ENCODE data around the gene ST7. TPM values are rescaled to one million over a fixed set of nuclear protein-coding genes. Genes with fewer than 3 reads are reported as not detected.
A peak's percentile ranks its signal among the peaks of the same experiment; 100 is the strongest.

The ST7 gene
- total RNA-seq, 1 experiment from 2014 or later: 12.9 TPM

GRCh38 chr7:117220836-117221235, 267.5 kb downstream of the ST7 start:
- Histone ChIP-seq H3T11ph (ENCODE audit: low read length) (no peak overlapping the region), H3K18ac (ENCODE audit: insufficient read length, low read depth, low read length) (no peak overlapping the region), H3K56ac (ENCODE audit: insufficient read length, low read depth, low read length) (no peak overlapping the region), H2BK5ac (ENCODE audit: insufficient read length, low read length) (no peak overlapping the region), H3K23ac (ENCODE audit: insufficient read length, low read depth, low read length) (no peak overlapping the region), H3K14ac (ENCODE audit: insufficient read depth, low read length) (no peak overlapping the region), H4K5ac (ENCODE audit: insufficient read length, low read depth, low read length) (no peak overlapping the region), H3K4me2 (ENCODE audit: insufficient read depth, insufficient read length, low read length) (no peak overlapping the region), H4K8ac (replicated peaks; ENCODE audit: insufficient read length, low read depth, low read length) (no peak overlapping the region), H3K79me1 (ENCODE audit: insufficient read depth, low read depth, low read length, poor library complexity, severe bottlenecking) (no peaks in the 10 kb centered on the region), H2BK120ac (ENCODE audit: low read depth, low read length, poor library complexity, severe bottlenecking) (no peak overlapping the region), H4K20me1 (ENCODE audit: control insufficient read depth, insufficient read depth, insufficient read length) (no peaks in the 10 kb centered on the region), H3K4me1 (ENCODE audit: insufficient read depth, low read length) (no peaks in the 10 kb centered on the region), H3K4ac (ENCODE audit: low read depth, low read length) (no peak overlapping the region), H3K27ac (ENCODE audit: insufficient read length, low read depth, low read length) (no peak overlapping the region), H2BK15ac (ENCODE audit: low read depth, low read length) (no peak overlapping the region), H4K91ac (ENCODE audit: insufficient read length, low read depth, low read length) (no peak overlapping the region), H2BK20ac (ENCODE audit: low read depth, low read length, poor library complexity, severe bottlenecking) (no peak overlapping the region), H3K79me2 (ENCODE audit: insufficient read depth, low read length) (no peaks in the 10 kb centered on the region), H3K23me2 (ENCODE audit: insufficient read length, low read depth, low read length, poor library complexity, severe bottlenecking) (no peaks in the 10 kb centered on the region), H3K9ac (ENCODE audit: extremely low read depth, insufficient read length, low read length) (no peak overlapping the region), H3K9me3 (ENCODE audit: control insufficient read depth, low read depth, low read length) (no peaks in the 10 kb centered on the region), H2AFZ (ENCODE audit: low read length) (no peak overlapping the region), H3K27me3 (ENCODE audit: insufficient read depth, low read length) (no peaks in the 10 kb centered on the region), H2BK12ac (ENCODE audit: insufficient read length, low read depth, low read length) (no peak overlapping the region), H2AK5ac (ENCODE audit: insufficient read length, low read length) (no peak overlapping the region)
- Mint-ChIP-seq H3K27ac (no peak overlapping the region), H3K9me3 (no peaks in the 10 kb centered on the region), H3K36me3 (ENCODE audit: insufficient read depth in 1 of 3, low read depth in 3 of 3) (peaks cover 0 to 4% (median 0%) of the 10 kb centered on the region in 3 experiments; a peak in 2 of 7 replicates), H3K27me3 (ENCODE audit: low read depth) (no peaks in the 10 kb centered on the region), H3K4me1 (peaks cover 1 to 4% of the 10 kb centered on the region in 2 experiments), H3K4me3 (no peak overlapping the region)
- 0 out of 3 replicates have a peak, but pooled peaks have one; percentile 12 for TF ChIP-seq CTCF (conservative IDR thresholded peaks at IDR 0.05)
- DNase-seq: peak; percentile 49
- no CpG with 5 or more reads among the region's 5 CpGs for WGBS (ENCODE audit: extremely low coverage, insufficient read length, low lambda C conversion rate)
